H1 (cell line): ENCODE measurements around the gene ANKRD17. TPM values are rescaled to one million over a fixed set of nuclear protein-coding genes. Genes with fewer than 3 reads are reported as not detected.

ENCODE experiments used
- CTCF ChIA-PET: fragments of 300-600 bp; sonication (Branson Sonifier 250); formaldehyde crosslinking; loops from one replicate; lab custom pipeline; 2021; ENCODE audit not compliant: partially characterized antibody; lab: Charles Lee
- POLR2A ChIA-PET: fragments of 300-600 bp; sonication (Branson Sonifier 250); formaldehyde crosslinking; loops from one replicate; lab custom pipeline; 2021; ENCODE audit warnings: inconsistent platforms; ENCODE audit not compliant: partially characterized antibody; lab: Charles Lee
- DNase-seq, 2 experiments: peaks; one replicate each; pipeline versions ENCODE4 v3.0.0 to v3.0.0-alpha.2; 2010 to 2022; ENCODE audit warnings: low spot score in 2 of 2, low read depth in 1 of 2, mixed read lengths in 1 of 2
- FAIRE-seq: peaks from 2 replicates; lab custom pipeline; 2011; peaks lifted over from hg19 to GRCh38; lab: Jason Lieb, UNC
- H2AFZ ChIP-seq: 2 replicates; pipeline ENCODE4 v1.8.1; 2012; ENCODE audit warnings: low read length, inconsistent platforms
- H2AK5ac ChIP-seq: 2 replicates; pipeline ENCODE4 v1.6.1; 2013; ENCODE audit warnings: low read depth, low read length
- H2BK120ac ChIP-seq: replicated peaks from 2 replicates; pipeline ENCODE3; 2013; ENCODE audit warnings: low read depth, low read length, inconsistent platforms
- H2BK12ac ChIP-seq: 2 replicates; pipeline ENCODE4 v1.6.1; 2013; ENCODE audit warnings: low read depth, low read length
- H2BK15ac ChIP-seq: 2 replicates; pipeline ENCODE4 v1.6.1; 2013; ENCODE audit warnings: low read length
- H2BK20ac ChIP-seq: 2 replicates; pipeline ENCODE4 v1.6.1; 2013; ENCODE audit warnings: low read length
- H2BK5ac ChIP-seq: 2 replicates; pipeline ENCODE4 v1.6.1; 2013; ENCODE audit warnings: low read depth, low read length
- H3K14ac ChIP-seq: 2 replicates; pipeline ENCODE4 v1.6.1; 2013; ENCODE audit warnings: inconsistent platforms; ENCODE audit not compliant: insufficient read length
- H3K18ac ChIP-seq: 2 replicates; pipeline ENCODE4 v1.6.1; 2013; ENCODE audit warnings: low read length; ENCODE audit errors: extremely low read depth
- H3K23ac ChIP-seq: 2 replicates; pipeline ENCODE4 v1.6.1; 2013; ENCODE audit warnings: inconsistent platforms; ENCODE audit not compliant: insufficient read length
- H3K23me2 ChIP-seq: 2 replicates; pipeline ENCODE4 v1.6.1; 2013; ENCODE audit warnings: low read depth, low read length
- H3K27ac ChIP-seq: 2 replicates; pipeline ENCODE4 v1.6.1; 2011; ENCODE audit warnings: low read depth, low read length, inconsistent platforms
- H3K27me3 ChIP-seq, 4 experiments: replicated peaks in 1 of 4; 1 replicate in 1 of 4; 2 replicates in 3 of 4; pipeline versions ENCODE4 v1.6.1 to v1.8.1; 2011 to 2013; ENCODE audit warnings: low read length in 3 of 4, mild to moderate bottlenecking in 3 of 4, inconsistent platforms in 2 of 4, mixed read lengths in 2 of 4, moderate library complexity in 1 of 4; ENCODE audit not compliant: control insufficient read depth in 3 of 4, insufficient read depth in 3 of 4; ENCODE audit errors: extremely low read depth in 1 of 4
- H3K36me3 ChIP-seq, 4 experiments: 2 replicates each; pipeline versions ENCODE4 v1.6.1 to v1.8.1; 2011 to 2013; ENCODE audit warnings: mild to moderate bottlenecking in 4 of 4, low read length in 3 of 4, moderate library complexity in 2 of 4, control low read depth in 1 of 4, inconsistent platforms in 1 of 4; ENCODE audit not compliant: insufficient read depth in 4 of 4, control insufficient read depth in 2 of 4
- H3K4ac ChIP-seq: replicated peaks from 2 replicates; pipeline ENCODE3; 2013; ENCODE audit warnings: low read length, low read depth, mixed read lengths, inconsistent platforms; ENCODE audit not compliant: insufficient read length
- H3K4me1 ChIP-seq, 4 experiments: replicated peaks in 1 of 4; 1 replicate in 1 of 4; 2 replicates in 3 of 4; pipeline versions ENCODE4 v1.6.1 to v1.8.1; 2011 to 2013; ENCODE audit warnings: low read length in 3 of 4, inconsistent platforms in 2 of 4, mixed read lengths in 1 of 4; ENCODE audit not compliant: insufficient read depth in 4 of 4, control insufficient read depth in 3 of 4
- H3K4me2 ChIP-seq, 2 experiments: 2 replicates each; pipeline versions ENCODE4 v1.6.1 to v1.8.1; 2011 to 2013; ENCODE audit warnings: low read depth in 2 of 2, low read length in 2 of 2, control low read depth in 1 of 2, inconsistent platforms in 1 of 2, mild to moderate bottlenecking in 1 of 2; ENCODE audit not compliant: insufficient read depth in 1 of 2
- H3K4me3 ChIP-seq, 4 experiments: fragments of 200-600, 300-600 bp in 1 of 4; sonication (generic), shearing (Covaris generic), sonication (Bioruptor Twin) in 1 of 4; 2 replicates each; pipeline versions ENCODE4 v1.5.1 to v1.8.1; 2011 to 2016; ENCODE audit warnings: low read length in 4 of 4, low read depth in 3 of 4, control low read depth in 2 of 4, inconsistent platforms in 2 of 4, mild to moderate bottlenecking in 2 of 4, mixed read lengths in 1 of 4, moderate library complexity in 1 of 4; ENCODE audit not compliant: insufficient read depth in 2 of 4; ENCODE audit errors: extremely low read depth in 1 of 4
- H3K56ac ChIP-seq: replicated peaks from 2 replicates; pipeline ENCODE3; 2013; ENCODE audit warnings: low read depth, mild to moderate bottlenecking, mixed read lengths, low read length, inconsistent platforms; ENCODE audit not compliant: insufficient read length
- H3K79me1 ChIP-seq: 2 replicates; pipeline ENCODE4 v1.6.1; 2013; ENCODE audit warnings: low read depth, low read length, control low read depth
- H3K79me2 ChIP-seq, 2 experiments: 2 replicates each; pipeline versions ENCODE4 v1.6.1 to v1.8.1; 2012 to 2013; ENCODE audit warnings: low read length in 2 of 2, mild to moderate bottlenecking in 2 of 2, inconsistent platforms in 1 of 2; ENCODE audit not compliant: insufficient read depth in 2 of 2, control insufficient read depth in 1 of 2
- H3K9ac ChIP-seq, 4 experiments: replicated peaks in 1 of 4; 1 replicate in 1 of 4; 2 replicates in 3 of 4; pipeline versions ENCODE4 v1.6.1 to v1.8.1; 2011 to 2013; ENCODE audit warnings: low read depth in 3 of 4, low read length in 3 of 4, control low read depth in 2 of 4, mild to moderate bottlenecking in 2 of 4, moderate library complexity in 2 of 4, inconsistent platforms in 1 of 4; ENCODE audit errors: extremely low read depth in 1 of 4
- H3K9me3 ChIP-seq, 2 experiments: 2 replicates each; pipeline versions ENCODE4 v1.6.1 to v1.8.1; 2012 to 2013; ENCODE audit warnings: mild to moderate bottlenecking in 2 of 2, moderate library complexity in 2 of 2, control low read depth in 1 of 2, inconsistent platforms in 1 of 2, low read depth in 1 of 2, low read length in 1 of 2, mixed read lengths in 1 of 2; ENCODE audit not compliant: insufficient read depth in 2 of 2
- H4K20me1 ChIP-seq, 2 experiments: replicated peaks in 1 of 2; 2 replicates each; pipeline versions ENCODE3 to v1.8.1; 2011 to 2013; ENCODE audit warnings: inconsistent platforms in 2 of 2, low read length in 2 of 2, mild to moderate bottlenecking in 1 of 2; ENCODE audit not compliant: insufficient read depth in 2 of 2, control insufficient read depth in 1 of 2
- H4K5ac ChIP-seq: 2 replicates; pipeline ENCODE4 v1.6.1; 2013; ENCODE audit warnings: low read length, low read depth, mixed read lengths, inconsistent platforms; ENCODE audit not compliant: insufficient read length
- H4K8ac ChIP-seq: 2 replicates; pipeline ENCODE4 v1.8.0; 2013; ENCODE audit warnings: mild to moderate bottlenecking, moderate library complexity, low read length, inconsistent platforms; ENCODE audit not compliant: insufficient read depth; ENCODE audit errors: extremely low read depth
- H4K91ac ChIP-seq: replicated peaks from 2 replicates; pipeline ENCODE3; 2013; ENCODE audit warnings: low read length, mixed read lengths, inconsistent platforms; ENCODE audit not compliant: insufficient read length
- SAP30 ChIP-seq: fragments of 300-600 bp; sonication (generic); IDR thresholded peaks from 2 replicates; pipeline ENCODE4 v1.7.1; 2012; ENCODE audit warnings: low read length, moderate library complexity, mild to moderate bottlenecking, inconsistent platforms; ENCODE audit not compliant: insufficient read depth, insufficient replicate concordance
- WGBS, 2 experiments: shearing (Covaris generic) in 1 of 2; methylation state at CpG; one replicate each; pipeline versions ENCODE4 v1.1.6 to v1.1.7; 2013 to 2015; ENCODE audit warnings: low lambda C conversion rate in 2 of 2, mixed read lengths in 2 of 2, inconsistent platforms in 1 of 2, low coverage in 1 of 2, missing lambda C conversion rate in 1 of 2; ENCODE audit not compliant: insufficient replicate concordance in 2 of 2, insufficient coverage in 1 of 2, insufficient read length in 1 of 2; ENCODE audit errors: extremely low coverage in 1 of 2, missing lambda C conversion rate in 1 of 2; 5-methylcytosine and 5-hydroxymethylcytosine counted together
- polyA plus RNA-seq, 7 experiments: library from polyadenylated mRNA; depleted of rRNA in 3 of 7; stranded (reverse) in 5 of 7; unstranded in 2 of 7; fragments of >200 nt in 5 of 7; fragments of 200-250 nt in 2 of 7; gene quantifications; 1 replicate in 5 of 7; 2 replicates in 1 of 7; 4 replicates in 1 of 7; pipeline versions ENCODE4 v1.2.1 to v1.2.3, GENCODE V29; 2011 to 2013; ENCODE audit warnings: missing spikeins in 2 of 7, mixed read lengths in 2 of 7
- total RNA-seq: library from RNA; stranded (reverse); fragmentation: NEBNext Ultra II Directional; extraction: Animal tissue kit (Norgen Biotek cat#: 25700); gene quantifications from 2 replicates; pipeline ENCODE4 v1.2.1, GENCODE V29; 2021

ANKRD17 gene
- total and polyA plus RNA-seq, 2 of the 8 experiments (the other 6 are each of a cell fraction or from before 2014, with no cell fraction given), result 42.4 to 93.7 TPM

GRCh38 chr4:73034896-73035295 is 223.7 kb downstream of the ANKRD17 start:
- no peak overlapping the region for H2AK5ac ChIP-seq
- peaks cover 0 to 1% (median 0%) of the 10 kb centered on the region in 4 experiments; a peak in 1 of 7 replicates for H3K27me3 ChIP-seq
- no peak overlapping the region for H2BK12ac ChIP-seq
- no peak overlapping the region for H3K4me2 ChIP-seq
- no peaks in the 10 kb centered on the region for H3K79me2 ChIP-seq
- no peak overlapping the region for H3K4ac ChIP-seq
- ChIA-PET POLR2A (no interaction called here), CTCF (interaction anchor here (0.5 to 1.2 kb wide), 3 partner anchors 14 to 1863 kb away, joined by 3 read pairs; no protein-coding TSS in a partner anchor)
- H3K9ac ChIP-seq, result no peak overlapping the region
- no peak overlapping the region for H2BK15ac ChIP-seq
- no peaks in the 10 kb centered on the region for H3K9me3 ChIP-seq
- H3K23me2 ChIP-seq, result no peaks in the 10 kb centered on the region
- no peak overlapping the region for H3K56ac ChIP-seq
- H3K36me3 ChIP-seq, result no peaks in the 10 kb centered on the region
- H2BK20ac ChIP-seq, result no peak overlapping the region
- no peaks in the 10 kb centered on the region for H3K79me1 ChIP-seq
- DNase-seq (no peak), FAIRE-seq (no peak)
- no peak overlapping the region for H2BK120ac ChIP-seq
- H4K91ac ChIP-seq, result no peak overlapping the region
- H3K27ac ChIP-seq, result no peak overlapping the region
- no peak overlapping the region for H4K8ac ChIP-seq
- H4K5ac ChIP-seq, result no peak overlapping the region
- H4K20me1 ChIP-seq, result no peaks in the 10 kb centered on the region
- H2AFZ ChIP-seq, result no peak overlapping the region
- no peak overlapping the region for H3K14ac ChIP-seq
- WGBS, 2 experiments, result 88% methylated on average over 2 of the region's 2 CpGs; no CpG with 5 or more reads in 1 of the 2 experiments
- H3K18ac ChIP-seq, result no peak overlapping the region
- H2BK5ac ChIP-seq, result no peak overlapping the region
- H3K4me3 ChIP-seq, result no peak overlapping the region
- no peak for TF ChIP-seq SAP30
- H3K23ac ChIP-seq, result no peak overlapping the region
- no peaks in the 10 kb centered on the region for H3K4me1 ChIP-seq
